Activated CD4-positive, alpha-beta T cell treated with anti-CD3 and anti-CD28 coated beads, Interleukin-2, amount 50 U/mL, for 24 hours (primary cell): Measurements from ENCODE around the gene KMO.

Experiments
- DNase-seq, 2 donors: peaks; one replicate each; pipeline ENCODE4 v3.0.0-alpha.2; 2020; ENCODE audit warnings: low read depth in 1 of 2, low spot score in 1 of 2

KMO gene

DNA sequence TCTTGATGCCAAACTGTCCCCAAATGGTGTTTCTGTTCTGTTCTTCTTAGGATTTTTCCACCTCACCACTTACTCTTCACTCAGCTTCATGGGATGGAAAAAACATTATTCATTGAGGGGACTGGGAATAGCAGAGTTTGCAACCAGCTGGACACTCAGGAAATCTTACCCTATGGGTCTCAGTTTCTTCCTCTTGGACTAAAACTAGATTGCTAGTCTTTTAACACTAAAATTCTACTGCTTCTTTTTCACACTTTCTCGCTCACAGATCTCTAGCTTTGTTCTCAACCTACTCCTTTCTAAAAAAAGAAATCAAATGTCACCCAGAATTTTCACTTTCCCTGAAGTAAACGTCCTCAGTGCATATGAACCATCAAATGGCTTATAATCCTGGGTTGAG lies 4.8 kb downstream of the KMO start:
- DNase-seq = no peak

DNA sequence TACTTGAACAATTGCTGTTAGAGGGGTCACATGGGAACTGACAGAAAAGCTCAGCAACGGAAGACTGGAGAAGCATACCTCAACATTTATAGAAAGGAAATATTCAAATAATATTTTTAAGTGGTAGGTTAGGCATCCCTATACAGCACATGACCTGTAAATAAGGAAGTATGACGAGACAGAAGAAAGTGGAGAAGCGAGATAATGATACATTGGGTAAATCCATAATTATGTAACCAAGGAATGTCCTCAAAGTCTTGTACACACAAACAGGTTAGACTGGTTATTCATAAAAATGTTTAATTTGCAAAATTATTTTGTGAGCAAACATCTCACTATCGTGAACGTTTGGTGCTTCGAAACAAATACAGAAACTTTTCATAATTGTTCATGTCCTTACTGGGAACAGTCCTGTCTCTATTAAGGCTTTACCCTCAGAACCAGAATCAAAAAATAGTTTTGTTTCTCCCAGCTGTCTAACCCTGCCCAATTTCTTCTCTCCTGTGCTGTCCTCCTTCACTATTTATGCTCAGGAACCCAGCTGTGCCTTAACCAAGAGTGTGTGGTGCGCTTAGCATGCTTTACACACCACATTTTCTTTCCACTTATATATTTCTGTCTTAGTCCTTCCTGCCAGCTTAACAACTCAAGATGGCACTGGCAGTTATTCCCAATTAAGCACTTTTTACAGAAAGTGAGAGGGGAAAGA lies 10.2 kb downstream of the KMO start:
- no peak for DNase-seq

DNA sequence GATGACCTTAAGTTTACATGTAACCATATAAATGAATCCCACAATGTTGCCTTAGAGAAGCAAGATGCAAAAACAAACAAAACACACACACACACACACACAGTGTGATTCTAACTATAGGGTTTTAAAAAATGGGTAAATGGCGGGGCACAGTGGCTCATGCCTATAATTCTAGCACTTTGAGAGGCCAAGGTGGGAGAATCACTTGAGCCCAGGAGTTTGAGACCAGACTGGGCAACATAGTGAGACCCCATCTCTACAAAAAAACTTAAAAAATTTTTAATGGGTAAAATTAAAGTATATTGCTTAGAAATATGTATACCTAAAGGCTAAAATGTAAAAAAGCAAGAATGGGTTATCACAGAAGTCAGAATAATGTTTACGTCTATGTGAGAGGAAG lies 15.8 kb downstream of the KMO start:
- DNase-seq = no peak

DNA sequence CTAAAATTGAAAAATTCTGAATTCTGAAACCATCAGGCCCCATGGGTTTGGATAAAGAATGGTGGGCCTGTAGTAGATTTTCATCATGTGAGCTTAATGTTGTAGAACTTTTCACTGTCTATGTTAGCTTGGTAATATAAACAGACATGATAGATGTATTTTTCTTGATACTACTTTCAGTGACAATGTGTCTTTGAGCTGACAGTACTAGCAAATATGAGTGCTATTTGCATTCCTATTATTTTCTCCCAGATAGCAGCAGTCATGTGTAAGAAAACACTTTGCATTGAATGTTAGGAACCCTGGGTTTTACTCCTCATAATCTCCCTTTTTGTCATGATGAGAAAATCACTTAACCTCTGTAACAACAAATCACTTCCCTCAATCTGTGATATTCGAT lies 18.1 kb downstream of the KMO start:
- DNase-seq = no peak

DNA sequence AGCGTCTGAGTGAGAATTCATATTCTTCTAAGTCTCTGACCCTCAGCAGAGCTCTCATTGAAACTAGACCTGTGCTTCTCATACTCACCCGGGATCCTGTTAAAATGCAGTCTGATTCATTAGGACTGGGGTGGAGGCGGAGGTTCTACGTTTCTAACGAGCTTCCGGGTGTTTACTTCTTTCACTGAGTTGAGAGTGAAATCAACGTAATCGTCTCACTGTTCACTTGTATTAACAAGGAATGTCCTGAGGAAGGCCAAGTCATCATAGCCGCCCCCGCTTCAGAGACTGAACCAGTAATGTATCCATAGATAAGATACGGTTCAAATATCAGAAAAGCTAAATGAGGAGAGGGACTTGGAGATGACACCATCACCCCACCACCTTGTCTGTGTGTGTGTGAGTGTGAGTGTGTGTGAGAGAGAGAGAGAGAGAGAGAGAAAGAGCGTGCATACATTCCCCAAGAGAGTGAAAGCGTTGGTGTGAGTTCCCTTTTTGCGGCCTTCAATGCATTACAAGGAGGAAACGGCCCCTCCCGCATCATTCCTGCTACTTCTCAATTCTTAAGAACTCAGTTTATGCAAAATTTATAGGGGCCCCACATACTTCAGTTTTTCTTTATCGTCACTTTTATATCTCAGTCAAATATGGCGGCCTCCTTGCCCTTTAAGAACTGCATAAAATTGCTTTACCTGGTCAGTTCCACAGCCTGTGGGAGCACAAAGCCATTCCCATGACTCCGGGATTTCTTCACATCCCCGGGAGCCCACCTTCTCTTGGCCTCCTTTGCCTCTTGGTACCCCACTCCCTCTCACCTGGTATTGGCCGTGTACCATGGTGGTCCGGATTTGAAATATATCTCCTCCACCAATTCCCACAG lies 19.8 kb downstream of the KMO start:
- DNase-seq = peak; percentile 11 to 46

DNA sequence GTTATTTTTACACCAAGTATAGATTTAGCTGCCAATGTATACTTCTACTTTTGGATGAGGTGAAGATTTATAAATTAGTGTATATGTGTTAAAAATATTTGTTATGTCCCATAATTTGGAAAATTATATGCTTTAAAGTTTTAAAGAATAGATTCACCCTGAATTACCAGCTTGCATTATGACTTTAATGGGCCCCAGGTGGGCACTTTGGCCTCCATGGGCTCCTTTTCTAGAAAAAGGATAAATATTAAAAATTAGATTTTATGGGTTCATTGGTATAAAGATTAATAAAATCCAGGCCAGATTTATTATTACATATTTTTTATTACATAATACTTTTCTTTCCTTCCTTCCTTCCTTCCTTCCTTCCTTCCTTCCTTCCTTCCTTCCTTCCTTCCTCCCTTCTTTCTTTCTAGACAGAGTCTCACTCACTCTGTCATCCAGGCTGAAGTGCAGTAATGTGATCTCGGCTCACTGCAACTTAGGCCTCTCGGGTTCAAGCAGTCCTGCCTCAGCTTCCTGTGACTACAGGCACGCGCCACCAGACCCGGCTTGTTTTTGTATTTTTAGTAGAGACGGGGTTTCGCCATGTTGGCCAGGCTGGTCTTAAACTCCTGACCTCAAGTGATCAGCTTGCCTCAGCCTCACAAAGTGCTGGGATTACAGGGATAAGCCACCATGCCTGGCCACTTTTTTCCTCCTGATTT lies 21.9 kb downstream of the KMO start:
- no peak for DNase-seq

DNA sequence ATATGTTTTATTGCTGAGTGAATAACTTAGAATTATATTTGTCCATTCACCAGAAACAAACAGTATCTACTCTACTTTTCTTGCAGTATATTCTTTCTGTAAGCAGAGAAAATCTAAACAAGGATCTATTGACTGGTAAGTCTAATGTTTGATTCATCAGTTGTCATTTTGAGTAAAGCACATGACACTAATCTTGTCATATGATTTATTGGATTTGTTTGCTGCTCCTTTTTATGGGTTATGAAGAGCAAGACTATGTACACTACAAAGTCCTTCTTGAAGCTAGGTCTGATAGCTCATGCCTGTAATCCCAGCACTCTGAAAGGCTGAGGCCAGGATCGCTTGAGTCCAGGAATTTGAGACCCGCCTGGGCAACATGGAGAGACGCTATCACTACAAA lies 23.3 kb downstream of the KMO start:
- no peak for DNase-seq

DNA sequence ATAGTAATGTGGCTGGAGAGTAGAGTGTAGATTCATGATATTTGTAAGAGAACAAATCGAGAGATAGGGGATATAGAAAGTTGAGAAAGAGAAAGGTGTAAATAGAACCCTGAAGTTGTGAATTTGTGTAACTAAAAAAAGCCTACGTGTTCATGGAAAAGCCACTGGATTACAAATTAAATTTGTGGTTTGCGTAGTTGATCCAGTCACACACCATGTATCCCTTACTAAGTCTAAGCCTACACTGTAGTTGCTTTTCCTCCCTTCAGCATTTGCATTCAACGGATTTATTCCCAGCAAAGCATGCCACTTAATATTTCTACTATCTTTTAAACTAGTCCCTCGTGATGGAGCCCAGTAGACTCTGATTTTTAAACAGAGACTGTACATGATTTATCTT lies 24.9 kb downstream of the KMO start:
- no peak for DNase-seq

DNA sequence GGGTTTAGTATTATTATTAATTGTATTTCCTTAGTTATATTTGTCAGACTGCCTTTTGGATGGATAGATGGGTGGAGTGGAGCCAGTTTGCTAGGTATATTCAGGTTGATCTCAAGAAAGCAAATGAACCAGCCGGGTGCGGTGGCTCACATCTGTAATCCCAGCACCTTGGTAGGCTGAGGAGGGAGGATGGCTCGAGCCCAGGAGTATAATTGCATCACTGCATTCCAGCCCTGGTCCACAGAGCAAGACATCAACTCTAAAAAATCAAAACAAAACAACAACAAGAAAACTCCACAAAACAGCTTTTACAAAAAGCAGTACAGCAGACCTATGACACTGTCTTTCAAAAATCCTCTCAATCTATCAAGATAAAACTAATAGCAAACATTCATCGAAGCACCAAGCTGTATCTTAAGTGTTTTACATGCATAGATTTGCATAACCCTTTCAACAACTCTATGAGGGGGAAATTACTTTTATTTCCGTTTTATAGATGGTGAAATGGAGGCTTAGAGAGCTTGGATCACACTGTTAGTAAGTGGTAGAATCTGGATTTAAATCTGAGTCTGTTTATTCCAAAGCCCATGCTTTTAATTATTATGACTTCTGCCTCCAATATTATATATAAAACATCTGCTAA lies 25.5 kb downstream of the KMO start:
- no peak for DNase-seq

DNA sequence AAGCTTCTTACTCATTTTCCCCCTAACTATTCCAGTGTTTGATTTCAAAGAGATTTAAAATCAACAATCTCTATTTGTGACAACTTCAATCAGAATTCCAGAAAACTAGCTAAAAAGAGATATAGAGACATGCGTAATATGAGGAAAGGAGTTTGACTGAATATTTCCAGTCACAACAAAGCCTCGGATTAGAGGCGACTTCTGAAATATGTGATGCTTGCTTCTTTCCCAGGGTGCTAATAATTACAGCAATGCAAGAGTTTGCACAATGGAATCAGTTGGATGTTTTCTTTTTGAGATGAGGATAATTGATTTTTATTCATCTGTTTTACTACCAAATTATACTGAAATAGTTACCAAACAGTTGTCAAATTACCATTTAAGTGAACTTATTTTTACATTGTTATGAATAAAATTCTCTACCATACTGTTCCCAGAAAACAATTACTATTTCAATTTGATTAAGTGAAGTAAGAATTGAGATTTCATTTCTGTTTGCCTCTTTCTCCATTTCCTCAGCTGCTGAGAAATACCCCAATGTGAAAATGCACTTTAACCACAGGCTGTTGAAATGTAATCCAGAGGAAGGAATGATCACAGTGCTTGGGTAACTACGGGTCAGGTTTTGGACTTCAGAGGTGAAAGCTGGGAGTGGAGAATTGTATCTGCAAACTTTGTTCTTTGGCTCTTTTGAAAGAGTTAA lies 28.1 kb downstream of the KMO start:
- no peak for DNase-seq

DNA sequence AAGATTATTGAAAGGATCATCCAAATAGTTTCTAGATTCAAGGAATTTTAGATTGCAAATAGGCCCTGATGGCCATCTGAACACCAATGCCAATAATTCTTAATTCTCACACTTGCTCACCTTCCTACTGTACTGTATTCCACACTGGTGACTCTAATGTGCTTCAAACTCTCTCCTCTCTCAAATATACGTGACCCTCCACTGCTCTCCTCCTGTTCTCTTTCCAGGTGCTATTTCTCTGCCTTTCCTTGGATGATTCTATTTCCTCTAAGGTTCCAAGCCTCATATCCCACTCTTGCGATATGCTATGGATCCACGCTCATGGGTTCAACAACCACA lies 28.6 kb downstream of the KMO start:
- DNase-seq = no peak

DNA sequence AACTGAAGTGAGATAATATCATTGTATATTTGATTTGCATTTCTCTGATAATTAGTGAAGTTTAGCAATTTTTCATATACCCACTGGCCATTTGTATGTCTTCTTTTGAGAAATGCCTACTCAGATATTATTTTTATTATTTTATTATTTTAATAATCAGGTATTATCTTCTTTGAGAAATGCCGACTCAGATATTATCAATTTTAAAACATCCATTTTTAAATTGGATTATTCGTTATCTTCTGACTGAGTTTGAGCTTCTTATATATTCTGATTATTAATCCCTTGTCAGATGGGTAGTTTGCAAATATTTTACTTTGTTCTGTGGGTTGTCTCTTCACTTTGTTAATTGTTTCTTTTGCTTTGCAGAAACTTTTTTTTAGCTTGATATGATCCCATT lies 37.7 kb downstream of the KMO start:
- no peak for DNase-seq

DNA sequence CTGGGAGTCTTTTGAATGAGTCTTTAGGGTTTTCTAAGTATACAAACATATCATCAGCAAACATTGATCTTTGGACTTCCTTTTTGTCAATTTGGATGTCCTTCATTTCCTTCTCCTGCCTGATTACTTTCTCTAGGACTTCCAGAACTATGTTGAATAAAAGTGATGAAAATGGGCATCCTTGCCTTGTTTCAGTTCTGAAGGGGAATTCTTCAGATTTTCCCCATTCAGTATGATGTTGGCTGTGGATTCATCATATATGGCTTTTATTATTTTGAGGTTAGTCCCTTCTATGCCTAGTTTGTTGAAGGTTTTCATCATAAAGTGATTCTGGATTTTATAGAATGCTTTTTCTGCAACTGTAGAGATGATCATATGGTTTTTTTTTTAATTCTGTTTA lies 42.0 kb downstream of the KMO start:
- no peak for DNase-seq

DNA sequence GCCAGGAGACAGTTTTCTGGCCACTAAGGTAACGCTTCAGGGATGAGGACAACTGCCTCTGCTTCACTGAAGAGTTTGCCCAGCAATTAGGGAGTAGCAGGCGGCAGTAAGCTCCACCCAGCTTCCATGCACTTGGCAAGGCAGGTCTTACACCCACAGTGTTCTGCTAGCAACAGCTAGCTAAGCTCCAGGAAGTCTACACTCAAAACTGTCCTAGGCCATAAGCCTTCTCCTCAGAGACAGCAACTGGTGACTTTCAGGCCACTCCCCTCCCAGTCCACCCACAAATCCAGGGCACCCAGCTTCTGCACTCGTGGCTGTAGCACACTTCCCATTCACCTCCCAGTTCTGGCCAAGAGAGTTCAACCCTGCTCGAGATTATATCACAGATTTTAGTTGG lies 47.3 kb downstream of the KMO start:
- no peak for DNase-seq

DNA sequence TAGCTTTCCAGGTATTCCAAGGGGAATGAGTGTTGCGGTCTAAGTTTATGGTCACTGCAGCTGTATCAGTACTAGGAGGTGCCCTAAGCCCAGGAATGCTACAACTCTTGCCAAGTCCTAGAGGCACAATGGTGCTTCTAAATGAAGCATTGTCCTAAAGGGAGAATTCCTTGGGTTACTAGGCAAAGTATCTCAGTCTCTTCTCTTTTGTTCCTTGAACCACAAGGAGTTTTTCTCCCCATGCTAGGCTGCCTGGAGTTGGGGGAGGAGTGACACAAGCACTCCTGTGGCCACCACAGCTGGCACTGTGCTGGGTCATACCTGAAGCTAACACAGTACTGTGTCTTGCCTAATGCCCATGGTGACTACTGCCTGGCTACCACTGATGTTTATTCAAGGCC lies 50.7 kb downstream of the KMO start:
- no peak for DNase-seq

DNA sequence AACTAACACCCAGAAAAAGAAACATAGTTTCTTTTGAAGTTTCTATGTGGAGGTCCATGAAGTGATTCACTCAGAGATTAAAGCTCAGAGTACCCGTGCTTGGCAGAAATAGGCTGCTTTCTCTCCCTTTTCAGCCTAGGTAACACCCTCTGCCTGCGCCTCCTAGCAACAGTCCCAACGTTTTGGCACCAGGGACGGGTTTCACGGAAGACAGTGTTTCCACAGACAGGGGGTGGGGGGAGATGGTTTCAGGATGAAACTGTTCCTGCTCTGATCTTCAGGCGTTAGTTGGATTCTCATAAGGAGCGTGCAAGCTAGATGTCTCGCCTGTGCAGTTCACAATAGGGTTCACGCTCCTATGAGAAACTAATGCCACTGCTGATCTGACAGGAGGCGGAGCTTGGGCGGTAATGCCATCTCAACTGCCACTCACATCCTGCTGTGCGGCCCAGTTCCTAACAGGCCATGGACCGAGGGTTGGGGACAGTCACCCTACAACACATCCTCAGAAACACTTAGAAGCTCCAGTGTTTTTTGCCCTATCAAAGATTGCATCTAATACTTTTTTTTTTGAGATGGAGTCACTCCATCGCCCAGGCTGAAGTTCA lies 54.8 kb downstream of the KMO start:
- no peak for DNase-seq

DNA sequence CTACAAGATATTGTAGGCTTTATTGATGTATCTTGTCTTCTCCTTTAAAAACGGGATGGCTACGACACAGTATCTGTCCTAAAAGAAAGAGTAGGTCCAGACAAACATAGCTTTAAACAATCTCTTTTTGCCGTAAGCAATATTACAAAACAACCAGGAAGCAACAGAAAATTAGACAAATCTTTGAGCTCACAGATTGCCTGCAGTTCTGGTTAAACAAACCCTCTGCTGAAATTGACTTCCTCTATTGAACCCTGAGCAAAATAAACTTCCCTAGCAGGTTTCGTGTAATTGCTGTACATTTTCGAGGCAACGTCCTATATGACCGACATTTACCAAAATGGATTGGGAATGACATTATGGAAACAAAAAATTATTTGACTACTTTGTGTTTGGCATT lies 57.3 kb downstream of the KMO start:
- no peak for DNase-seq

DNA sequence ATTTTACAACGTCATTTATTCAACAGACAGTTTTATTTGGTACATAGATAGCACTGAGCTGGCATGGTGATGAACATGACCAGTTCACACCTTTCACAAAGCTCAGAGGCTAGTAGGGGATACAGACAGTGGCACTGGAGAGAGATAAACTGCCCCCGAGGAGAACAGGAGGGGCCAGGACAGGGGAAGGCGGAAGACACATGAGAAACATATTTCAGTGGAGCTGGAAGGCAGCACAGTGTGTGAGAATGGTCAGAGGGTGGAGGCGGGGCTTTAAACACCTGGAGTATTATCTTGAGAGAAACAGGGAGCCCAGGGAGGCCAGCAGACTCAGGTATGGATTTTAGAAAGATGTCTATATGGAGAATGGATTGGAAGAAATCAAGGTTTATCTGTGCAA lies 58.5 kb downstream of the KMO start:
- no peak for DNase-seq

DNA sequence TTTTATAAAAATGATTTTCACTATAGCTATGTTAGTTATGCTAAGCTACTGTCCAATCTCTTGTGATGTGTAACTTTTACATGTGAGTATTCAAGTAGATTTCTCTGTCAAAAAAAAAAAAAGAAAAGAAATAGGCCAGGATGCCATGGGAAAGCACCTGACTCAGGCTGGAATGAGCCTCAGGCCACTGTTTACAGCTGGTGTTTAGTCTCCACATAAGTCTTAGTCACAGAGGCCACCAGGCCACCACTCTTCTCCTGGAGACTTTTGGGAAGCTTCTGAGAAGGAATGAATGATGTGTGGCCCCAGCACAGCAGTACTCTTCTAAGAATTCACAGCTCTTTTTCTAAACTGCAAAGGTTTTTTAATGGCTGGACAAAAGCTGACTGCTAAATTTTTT lies 59.1 kb downstream of the KMO start:
- DNase-seq = no peak

DNA sequence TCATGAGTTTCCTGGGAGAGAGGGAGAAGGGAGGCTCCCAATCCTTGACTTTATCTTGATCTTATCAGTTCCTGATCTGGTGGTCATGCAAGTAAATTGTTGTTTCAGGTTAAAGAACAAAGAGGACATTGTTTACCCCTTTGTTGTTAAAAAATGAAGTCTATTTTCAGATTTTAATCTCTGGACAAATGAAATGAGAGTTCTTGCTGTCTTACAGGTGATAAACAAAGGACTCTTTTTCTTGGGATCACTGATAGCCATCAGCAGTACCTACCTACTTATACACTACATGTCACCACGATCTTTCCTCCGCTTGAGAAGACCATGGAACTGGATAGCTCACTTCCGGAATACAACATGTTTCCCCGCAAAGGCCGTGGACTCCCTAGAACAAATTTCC lies 59.6 kb downstream of the KMO start:
- DNase-seq = no peak
